Superior temporal gyrus (tissue), 1 donor: ENCODE data around the gene SCNN1A.
A peak's percentile ranks its signal among the peaks of the same experiment; 100 is the strongest.

ENCODE experiments used
- DNase-seq: peaks from one replicate; pipeline ENCODE4 v3.0.0-alpha.2; 2016; ENCODE audit errors: extremely low spot score

The SCNN1A gene

DNA sequence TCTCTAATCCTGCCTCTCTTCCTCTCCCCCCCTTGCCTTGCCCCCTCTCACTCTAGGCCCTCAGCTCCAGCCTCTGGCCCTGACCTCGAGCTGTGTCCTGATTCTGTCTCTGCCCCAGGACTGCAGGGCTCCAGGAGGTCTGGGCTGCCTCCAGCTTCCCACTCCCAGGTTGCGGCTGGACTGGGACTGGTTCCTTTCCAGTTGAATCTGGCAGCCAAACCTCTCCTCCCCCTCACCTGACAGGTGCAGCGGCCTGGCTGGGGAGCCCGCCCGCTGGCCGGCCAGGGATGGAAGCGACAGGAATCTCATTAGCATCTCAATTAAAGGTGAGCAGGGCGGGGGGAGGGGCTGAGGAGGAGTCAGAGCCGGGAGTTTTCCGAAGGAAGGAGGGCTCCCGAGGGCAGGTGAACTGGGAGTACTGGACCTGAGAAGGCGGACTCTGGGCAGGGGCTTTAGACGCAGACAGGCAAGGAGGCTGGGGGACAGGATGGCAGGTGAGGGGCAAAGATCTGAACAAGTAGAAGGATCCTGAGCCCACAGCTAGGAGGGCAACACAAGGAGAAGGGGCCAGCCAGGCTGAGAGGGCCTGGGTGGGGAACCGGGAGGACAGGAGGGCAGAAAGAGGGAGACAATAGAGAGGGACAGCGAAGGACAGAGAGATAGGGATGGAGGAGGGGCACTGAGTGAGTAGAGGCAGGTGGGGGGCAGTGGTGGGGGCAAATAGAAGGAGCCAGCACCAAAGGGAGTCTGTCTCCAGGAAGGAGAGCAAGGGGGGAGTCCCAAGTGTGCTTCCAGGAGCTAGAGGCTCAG is at the start of gene SCNN1A:
Gene SCNN1A (minus strand): TSS at position 295 of the 810 bp plus-strand sequence. CDS start 780 bp downstream, outside the sequence.
- no peak for DNase-seq

DNA sequence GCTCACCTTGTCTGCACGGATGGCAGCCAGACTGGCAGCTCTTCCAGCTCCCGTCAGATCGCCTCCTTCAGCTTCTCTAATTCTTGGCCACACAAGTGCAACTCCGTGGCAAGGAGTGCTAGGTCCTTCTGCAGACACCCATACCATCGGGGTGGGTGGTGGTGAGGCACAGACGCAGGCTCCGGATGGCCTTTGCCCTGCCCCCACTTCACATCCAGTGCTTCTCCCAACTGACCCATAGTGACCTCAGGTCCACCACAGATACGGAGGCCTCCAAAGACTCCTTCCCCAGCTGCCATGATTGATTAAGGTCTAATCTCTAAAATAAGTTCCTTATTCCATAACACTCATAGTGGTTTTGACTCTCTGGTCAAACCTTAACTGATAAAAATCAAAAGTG is 49.5 kb upstream of the SCNN1A start:
- DNase-seq: no peak

DNA sequence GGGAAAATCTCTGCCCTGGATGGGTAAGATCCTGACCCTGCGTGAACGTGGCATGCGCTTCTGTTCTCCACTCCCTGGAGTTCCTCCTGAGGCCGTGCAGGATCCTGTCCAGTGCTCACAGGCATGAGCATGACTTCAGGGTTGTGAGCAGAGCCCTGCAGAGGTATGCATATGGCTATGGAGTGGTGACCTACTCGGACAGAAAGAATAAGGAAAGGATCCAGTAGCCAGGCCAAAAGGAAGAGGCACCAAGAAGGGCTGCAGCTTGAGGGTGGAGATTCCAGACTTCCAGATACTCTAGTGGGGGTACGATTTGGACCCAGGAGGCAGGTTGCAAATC is 48.6 kb upstream of the SCNN1A start:
- DNase-seq: no peak

DNA sequence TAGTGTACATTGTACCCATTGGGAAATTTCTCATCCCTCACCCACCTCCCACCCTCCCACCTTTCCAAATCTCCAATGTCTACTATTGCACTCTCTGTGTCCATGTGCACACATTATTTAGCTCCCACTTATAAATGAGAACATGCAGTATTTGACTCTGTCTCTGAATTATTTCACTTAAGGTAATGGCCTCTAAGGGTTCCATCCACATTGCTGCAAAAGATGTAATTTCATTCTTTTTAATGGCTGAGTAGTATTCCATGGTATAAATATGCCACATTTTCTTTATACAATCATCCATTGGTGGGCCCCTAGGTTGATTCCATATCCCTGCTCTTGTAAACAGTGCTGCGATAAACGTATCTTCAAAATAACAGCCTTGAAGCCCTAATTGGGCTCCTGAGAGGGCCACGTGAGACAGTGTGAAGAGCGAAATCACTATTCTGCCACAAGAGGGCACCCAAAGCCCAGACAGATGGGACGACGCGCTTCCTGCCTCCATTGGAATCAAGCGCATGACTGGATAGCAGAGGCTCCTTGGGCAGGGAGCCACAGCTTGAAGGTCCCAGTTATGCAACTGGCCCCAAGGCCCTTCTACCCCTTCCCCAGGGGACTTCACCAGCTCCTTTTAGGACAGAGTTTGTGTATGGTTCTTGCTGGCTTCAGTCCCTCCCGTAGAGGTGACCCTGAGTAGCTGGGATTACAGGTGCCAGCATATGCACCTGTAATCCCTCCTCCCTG is 48.1 kb upstream of the SCNN1A start:
- peak; percentile 96 for DNase-seq

DNA sequence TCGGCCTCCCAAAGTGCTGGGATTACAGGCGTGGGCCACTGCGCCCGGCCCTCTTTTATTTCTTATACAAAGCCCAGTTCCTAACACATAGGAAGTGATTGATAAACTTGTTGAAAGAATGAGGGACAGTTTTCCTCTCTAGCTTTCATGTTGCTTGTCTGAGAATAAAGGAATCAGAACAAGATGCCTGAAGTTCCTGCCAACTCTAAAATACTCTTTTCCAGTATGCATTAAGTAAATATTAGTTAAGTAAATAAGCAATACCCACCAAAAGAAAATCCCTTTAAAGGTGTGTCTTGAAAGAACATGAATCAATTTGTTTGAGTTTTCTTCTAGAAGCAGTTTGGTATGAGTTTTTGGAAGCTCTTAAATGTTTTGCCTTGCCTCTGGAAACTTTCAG is 45.0 kb upstream of the SCNN1A start:
- DNase-seq: no peak

DNA sequence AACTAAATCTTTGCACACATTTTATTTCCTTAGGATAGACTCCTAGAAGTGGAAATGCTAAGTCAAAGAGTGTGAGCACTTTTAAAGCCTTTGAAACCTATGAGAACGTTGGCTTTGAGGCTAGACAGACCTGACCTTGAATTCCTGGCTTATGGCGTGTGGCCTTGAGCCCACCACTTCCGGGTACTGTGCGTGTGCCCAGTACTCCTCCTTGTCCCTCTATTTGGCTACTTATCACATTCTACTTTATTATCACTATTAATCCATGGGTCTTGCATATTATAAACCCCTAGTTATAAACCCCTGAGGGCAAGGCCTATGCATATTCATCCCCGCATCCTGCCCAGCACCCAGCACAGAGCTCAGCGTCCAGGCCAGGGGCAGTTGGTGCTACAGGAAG is 43.4 kb upstream of the SCNN1A start:
- no peak for DNase-seq

DNA sequence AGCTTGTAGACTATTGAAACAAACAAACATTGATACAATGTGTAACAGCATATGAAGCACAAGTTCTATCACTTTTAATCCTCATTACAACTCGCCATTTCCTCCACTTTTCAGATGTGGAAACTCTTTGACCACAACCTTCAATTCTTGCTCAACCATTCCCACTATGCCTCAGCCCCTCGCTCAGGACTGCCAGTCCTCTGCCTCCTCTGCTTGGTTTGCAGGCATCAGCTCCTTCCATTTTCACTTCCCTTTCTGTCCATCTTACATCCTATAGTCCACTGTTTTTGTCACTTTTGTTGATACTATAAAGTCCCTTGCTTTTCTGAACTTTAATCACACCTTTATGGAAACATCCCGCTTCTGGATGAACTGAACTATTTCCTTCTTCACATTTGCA is 41.2 kb upstream of the SCNN1A start:
- DNase-seq: peak; percentile 17

DNA sequence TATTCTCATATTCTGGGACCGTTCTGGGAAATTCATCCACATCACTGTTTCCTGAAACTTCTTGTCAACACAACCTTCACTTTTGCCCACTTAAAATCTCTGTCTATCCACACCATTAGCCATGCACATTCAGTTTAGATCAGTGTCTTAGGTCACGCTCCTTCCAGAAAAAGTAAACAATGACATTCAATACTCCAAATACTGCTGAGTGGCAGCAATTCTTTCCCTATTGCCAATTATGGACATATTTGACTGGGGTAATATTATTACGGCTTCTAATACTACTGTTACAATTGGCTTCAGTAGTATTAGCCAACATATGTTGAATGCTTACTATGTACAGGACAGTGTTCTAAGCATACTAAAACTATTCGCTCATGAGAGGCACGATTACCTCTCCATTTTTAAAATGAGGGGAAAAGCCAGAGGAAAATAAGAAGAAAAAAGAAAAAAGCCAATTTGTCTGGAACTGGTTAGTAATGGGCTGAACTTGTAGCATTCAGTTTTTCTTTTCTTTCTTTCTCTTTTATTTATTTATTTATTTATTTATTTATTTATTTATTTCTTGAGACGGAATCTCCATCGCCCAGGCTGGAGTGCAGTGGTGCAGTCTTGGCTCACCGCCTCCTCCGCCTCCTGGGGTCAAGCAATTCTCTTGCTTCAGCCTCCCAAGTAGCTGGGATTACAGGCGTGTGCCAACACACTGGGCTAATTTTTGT is 32.0 kb upstream of the SCNN1A start:
- DNase-seq: no peak

DNA sequence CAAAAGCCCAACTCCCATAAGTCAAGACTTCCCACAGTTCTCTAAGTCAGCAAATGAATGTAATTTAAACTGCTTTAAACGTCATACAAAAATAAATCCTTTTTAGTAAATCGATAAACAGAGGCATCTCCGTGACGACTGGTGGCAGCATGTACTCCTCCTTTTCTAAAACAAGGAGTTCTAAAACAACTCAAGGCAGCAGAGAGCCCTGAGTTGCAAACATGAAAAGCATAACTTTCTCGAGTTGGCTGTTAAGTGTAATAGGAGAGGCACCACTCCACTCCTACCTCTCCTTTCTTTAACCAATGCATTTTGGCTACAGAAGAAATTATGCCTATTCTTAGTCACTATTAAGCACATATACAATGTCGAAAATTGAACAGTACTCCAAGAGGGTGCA is 30.6 kb upstream of the SCNN1A start:
- no peak for DNase-seq

DNA sequence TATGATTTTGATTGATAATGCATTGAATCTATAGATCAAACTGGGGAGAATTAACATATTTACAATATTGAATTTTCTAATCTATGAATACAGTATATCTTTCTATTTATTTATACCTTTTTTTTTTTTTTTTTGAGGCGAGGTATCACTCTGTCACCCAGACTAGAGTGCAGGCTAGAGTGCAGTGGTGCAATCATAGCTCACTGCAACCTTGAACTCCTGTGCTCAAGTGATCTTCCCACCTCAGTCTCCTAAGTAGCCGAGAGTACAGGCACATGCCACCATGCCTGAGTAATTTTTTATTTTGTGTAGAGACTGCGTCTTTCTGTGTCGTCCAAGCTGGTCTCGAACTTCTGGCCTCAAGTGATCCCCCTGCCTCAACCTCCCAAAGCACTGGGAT is 29.0 kb upstream of the SCNN1A start:
- DNase-seq: no peak

DNA sequence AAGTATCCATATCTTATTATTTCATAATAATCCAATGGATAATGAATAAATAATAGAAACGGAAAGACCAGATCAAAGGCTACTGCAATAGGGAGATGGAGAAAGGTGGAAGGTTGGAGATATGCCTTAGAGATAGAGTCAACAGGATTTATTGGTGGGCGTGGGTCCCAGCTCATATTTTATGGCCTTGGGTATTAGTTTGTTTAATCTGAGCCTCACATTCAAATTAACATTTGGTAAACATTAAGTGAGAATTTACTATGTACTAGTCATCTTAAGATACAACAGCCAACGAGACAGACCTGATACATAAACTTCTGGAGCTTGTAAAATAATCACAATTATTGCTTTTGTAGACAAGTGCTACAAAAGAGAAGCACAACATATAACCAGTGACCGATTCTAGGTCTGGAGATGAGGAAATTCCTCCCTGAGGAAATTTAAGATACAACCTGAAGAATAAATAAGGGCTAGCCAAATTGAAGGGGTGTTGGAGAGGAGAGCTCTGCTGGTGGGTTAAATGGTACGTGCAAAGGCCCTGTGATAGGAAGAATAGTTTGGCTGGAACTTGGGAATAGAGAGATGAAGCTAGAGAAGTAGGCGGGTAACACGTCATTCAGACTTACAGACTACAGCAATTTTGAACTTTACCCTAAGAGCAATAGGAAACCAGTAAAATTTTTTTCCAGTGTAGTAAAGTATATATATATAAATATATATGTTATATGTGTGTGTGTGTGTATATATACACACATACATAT is 24.7 kb upstream of the SCNN1A start:
- DNase-seq: no peak

DNA sequence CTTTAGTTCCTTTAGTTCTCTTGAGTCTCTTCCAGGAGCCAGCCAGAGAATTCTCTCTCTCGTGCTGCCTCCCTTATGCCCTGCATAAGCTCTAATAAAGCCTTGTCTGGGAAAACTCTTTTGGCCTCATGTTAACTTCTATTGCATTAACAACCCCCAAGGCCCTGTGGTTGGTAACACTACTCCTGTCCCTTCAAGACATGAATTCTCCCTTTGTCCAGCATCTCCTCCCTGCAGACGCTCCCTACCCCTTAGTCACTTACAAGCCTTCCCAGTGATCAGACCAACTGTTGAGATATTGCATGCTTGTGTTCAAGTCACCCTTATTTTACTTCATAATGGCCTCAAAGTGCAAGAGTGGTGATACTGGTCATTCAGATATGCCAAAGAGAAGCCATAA is 20.7 kb upstream of the SCNN1A start:
- no peak for DNase-seq

DNA sequence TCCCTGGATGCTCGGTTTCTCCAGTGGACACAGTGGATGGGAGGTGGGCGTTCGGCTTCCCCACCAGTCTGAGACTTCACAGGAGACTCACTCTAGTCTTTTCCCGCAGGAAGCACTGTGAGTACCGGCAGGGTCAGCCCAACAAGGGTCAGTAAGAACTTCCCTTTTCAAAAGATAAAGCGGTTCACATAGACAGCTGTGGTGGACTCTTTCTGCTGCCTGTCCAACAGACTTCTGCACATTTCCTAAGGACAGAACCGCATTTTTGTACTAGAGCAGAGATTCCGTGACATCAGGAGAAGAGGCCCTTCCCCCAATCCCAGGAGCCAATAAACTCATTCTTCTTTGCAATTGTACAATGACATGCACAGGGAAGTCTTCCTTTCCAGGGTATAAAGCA is 19.0 kb upstream of the SCNN1A start:
- no peak for DNase-seq

DNA sequence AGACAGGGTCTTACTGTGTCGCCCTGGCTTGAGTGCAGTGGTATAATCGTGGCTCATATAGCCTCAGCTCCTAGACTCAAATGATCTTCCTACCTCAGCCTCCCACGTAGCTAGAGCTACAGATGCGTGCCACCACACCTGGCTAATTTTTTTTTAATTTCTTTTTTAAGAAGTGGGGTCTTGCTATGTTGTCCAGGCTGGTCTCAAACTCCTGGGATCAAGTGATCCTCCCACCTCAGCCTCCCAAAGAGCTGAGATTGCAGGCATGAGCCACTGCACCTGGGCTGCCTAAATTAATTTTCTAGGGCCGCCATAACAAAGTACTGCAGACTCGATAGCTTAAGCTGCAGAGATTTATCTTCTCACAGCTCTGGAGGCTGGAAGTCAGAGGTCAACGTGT is 17.7 kb upstream of the SCNN1A start:
- no peak for DNase-seq

DNA sequence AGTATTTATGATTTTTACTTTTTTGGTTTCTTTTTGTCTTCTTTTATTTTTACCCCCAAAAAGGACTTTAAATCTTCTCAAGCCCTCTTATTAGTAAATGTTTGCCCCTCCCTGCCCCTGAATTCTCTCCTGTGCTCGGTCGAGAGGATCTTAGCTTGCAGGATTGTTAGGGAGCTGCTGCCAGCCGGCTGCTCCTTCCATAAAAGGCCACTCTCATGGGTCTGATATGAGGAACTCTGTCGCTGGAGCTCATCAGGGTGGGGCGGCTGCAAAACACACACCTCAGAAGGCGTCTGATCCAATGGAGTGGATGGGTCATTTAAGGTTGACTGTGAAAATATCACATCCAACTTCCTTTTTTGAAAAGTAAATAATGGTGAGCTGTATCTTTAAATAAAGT is 17.1 kb upstream of the SCNN1A start:
- DNase-seq: no peak

DNA sequence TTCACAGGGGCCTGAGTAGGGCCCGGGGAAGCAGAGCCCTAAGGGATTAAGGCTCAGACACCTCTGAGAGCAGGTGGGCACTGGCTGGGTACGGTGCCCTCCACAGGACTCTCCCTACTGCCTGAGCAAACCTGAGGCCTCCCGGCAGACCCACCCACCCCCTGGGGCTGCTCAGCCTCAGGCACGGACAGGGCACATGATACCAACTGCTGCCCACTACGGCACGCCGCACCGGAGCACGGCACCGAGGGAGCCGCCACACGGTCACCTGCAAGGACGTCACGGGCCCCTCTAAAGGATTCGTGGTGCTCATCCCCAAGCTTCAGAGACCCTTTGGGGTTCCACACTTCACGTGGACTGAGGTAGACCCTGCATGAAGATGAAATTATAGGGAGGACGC is 15.7 kb upstream of the SCNN1A start:
- DNase-seq: no peak

DNA sequence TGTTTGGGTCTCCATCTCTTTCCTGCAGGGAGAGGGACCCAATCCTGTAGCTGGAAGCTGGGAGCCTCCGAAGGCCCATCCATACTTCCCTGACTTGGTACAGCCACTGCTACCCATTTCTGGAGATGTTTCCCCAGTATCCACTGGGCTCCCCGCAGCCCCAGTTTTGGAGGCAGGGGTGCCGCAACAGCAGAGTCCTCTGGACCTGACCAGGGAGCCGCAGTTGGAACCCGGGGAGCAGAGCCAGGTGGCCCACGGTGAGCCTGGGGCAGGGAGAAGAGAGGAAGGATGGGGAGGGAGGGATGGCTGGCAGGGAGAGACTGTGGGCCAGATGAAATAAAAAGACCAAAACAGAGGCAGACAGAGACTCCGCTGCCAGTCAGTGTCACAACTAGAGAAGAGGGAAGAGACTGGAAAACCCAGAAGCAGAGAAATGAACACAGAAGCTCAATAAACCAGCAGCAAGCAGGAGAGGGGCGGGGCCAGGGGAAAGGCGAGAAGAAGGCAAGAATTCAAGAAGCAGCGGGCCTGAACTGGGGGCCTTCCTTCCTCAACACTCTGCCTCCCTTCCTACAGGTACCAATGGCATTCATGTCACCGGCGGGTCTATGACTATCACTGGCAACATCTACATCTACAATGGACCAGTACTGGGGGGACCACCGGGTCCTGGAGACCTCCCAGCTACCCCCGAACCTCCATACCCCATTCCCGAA is 14.9 kb upstream of the SCNN1A start:
- no peak for DNase-seq

DNA sequence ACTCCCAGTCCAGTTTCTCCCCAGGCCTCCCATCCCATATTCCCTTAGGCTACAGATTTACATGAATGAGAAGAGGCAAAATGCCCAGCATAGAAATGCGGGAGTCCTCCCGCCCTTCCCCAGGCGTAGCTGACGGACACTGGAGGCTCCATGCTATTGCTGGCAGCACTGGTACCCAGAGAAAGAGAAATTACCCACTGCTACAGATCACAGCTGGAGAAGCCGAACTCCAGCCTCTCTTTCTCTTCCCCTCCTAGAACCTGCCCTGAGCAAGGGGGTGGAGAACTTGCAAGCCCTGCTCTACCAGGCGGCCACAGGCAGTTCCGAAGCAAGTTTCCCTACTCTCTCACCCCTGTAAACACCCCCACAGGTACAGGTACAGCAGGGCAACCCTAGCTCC is 12.2 kb upstream of the SCNN1A start:
- DNase-seq: no peak

DNA sequence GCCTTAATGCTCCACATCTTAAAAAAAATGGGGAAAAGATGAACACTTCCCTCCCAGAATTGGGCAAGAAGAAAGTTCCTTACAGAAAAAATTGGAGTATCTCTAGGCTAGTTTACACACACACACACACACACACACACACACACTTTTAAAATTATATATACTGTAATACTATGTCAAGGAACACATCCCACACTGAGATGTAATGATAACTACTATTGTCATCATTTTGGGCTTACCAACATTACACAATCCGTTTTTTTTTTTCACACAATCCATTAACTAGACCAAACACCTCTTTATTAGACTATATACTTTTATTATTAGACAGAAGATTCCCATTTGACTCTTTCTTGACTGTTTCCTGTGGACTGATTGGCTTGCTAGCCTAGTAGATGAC is 11.1 kb upstream of the SCNN1A start:
- no peak for DNase-seq

DNA sequence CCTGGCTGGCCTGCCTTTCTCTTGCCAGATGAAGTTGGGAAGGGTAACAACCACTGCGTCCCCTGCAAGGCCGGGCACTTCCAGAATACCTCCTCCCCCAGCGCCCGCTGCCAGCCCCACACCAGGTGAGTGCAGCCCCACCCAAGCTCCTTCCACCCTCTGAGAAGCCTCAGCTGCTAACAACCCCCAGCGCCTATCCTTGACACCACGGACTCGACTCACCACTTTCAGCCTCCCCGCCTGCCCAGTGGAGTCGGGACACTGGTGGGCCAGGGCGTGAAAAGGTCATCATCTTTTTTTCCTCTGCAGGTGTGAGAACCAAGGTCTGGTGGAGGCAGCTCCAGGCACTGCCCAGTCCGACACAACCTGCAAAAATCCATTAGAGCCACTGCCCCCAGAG is 10.7 kb upstream of the SCNN1A start:
- no peak for DNase-seq
